GM12873 (cell line): ENCODE measurements around the gene TMEM253.
A peak's percentile ranks its signal among the peaks of the same experiment; 100 is the strongest.

Experiments
- CTCF ChIP-seq: IDR thresholded peaks from 2 replicates; pipeline ENCODE4 v1.5.1; 2012; ENCODE audit warnings: low read depth, mild to moderate bottlenecking, moderate library complexity, low read length, control low read depth; ENCODE audit not compliant: insufficient read depth; ENCODE audit errors: missing control alignments

TMEM253 gene

GRCh38 chr14:21098892-21099595, 1.8 kb upstream of the TMEM253 start:
- no peak for TF ChIP-seq CTCF

DNA sequence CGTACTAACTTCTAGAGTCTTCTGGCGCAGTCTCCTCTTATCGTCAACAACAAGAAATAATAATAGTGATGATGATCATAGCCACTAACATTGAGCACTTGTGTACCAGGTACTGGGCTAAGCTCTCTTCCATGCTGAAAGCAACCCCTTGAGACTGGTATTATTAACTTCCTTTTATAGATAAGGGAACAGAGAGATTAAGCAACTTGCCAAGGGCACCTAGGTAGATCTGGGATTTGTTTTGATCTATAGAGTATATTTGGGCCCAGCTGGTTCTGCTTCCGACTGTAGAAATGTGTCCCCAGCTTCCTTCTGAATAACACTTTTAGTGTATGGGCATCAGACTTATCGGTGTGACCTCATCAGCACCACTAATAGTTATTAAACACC, 1.3 kb upstream of the TMEM253 start:
- no peak for TF ChIP-seq CTCF

GRCh38 chr14:21101802-21102413, 1.0 kb downstream of the TMEM253 start:
- no peak for TF ChIP-seq CTCF

DNA sequence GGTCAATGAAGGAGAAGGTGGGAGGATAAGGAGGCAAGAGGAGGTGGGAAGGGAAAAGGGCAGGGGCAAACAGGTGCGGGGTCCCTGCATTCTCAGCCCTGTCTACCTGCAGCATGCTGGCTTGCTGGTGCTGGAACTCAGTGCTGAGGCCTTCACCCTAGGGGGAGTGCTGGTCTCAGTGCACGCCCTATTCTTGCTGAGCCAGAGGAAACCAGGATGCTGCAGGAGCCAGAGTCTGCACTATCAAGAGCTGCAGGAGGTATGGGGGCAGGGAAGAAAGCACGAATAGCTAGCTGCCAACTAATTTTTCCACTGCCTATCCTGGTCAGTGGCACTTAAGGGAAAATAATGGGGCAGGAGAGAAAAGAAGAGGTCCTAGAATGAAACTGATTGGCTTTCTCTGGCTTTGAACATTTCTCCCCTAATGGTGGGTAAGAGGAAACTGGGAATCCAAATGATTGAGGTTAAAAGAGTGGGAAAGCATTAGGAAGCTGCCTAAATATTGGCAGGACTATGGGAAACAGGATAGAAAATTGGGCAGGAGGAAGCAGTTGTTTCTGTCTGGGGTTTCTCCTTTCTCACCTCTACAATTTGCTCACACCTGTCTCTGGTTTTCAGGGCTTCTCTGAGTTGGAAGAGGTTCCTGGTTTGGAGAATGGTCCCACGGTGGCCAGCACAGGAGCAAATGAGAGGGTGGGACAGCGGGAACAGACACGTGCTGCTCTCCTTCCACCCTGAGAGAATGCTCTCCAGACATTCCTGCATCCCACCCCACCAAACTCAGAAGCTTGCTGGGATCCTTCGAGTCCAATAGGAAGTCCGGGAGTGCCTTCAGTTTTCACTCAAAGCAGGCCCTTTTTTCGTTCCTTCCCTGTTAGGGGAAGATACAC, 1.9 kb downstream of the TMEM253 start:
- no peak for TF ChIP-seq CTCF

DNA sequence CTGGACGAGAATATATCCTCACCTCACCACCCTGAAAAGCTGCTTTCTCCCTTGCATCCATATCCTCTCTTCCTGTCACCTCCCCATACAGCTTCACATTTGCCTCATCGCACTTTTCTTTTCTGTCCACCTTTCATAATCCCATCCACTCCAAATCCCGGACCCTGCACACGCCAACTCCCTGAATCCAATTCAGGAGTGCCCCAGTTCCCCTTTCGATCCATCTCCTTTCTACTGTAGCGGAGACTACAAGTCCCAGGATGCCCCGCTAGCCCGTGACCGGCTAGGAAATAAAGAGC, 2.5 kb downstream of the TMEM253 start:
- TF ChIP-seq CTCF, result no peak

- TF ChIP-seq CTCF, result peak; percentile 82
Observed at GRCh38 chr14:21103710-21104447, 3.0 kb downstream of the TMEM253 start.

DNA sequence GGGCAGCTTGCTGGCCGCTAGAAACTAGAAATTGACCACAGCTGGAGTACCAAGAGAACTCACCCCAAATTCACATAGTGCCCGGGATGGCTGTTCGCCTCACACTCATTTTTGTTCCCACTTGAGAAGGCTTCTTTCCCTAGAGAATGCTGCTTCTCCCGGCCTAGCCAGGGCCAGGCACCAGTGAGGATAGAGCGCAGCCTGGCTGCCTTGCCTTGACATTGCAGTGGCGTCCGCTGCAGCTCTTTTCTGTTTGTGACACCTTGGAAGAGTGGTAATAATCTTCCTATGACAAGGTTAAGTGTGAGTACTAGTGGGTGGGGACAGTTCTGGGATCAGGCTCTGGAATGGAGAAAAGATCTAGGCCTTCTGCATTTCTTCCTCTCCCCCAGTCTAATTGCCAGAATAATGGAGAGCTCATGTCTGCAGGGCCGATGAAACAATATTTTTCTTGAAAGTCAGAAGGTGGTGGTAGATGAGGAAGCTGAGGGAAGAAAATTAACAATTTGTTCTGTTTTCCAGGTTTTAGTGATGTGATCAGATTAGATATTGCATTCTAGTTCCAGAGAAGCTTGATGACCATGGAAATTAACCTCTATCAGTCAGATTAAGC, 3.7 kb downstream of the TMEM253 start:
- TF ChIP-seq CTCF, result peak; percentile 96
